Vein endothelial cell (primary cell): ENCODE results near the gene VPS4A. TPM values are rescaled to one million over a fixed set of nuclear protein-coding genes. Genes with fewer than 3 reads are reported as not detected.

Experiments
- total RNA-seq: library from RNA; depleted of rRNA; stranded (reverse); fragments of >200 nt; gene quantifications from 2 replicates; pipeline ENCODE4 v1.2.3, GENCODE V29; 2012

VPS4A gene
- total RNA-seq = 45.1 and 46.9 TPM in 2 replicates

GRCh38 chr16:69310653-69311532, at the start of gene VPS4A:
TSS of gene VPS4A (plus strand) at chr16:69311350. CDS start at chr16:69311512, 162 bp downstream.

GRCh38 chr16:69330286-69331109, 19.3 kb downstream of the VPS4A start, which contains the start of gene PDF:
TSS of gene PDF (minus strand) at chr16:69330588. CDS start at chr16:69330570, 18 bp downstream.

GRCh38 chr16:69339289-69340094, 28.3 kb downstream of the VPS4A start, which contains the start of the genes COG8 and NIP7:
TSS of gene COG8 (minus strand) at chr16:69339564. CDS start at chr16:69339552, 12 bp downstream.
TSS of gene NIP7 (plus strand) at chr16:69339772. CDS start at chr16:69339830, 58 bp downstream.

GRCh38 chr16:69351309-69352027, 40.3 kb downstream of the VPS4A start, which contains the start of gene TMED6:
TSS of gene TMED6 (minus strand) at chr16:69351786. CDS start at chr16:69351753, 33 bp downstream.

Other genes starting within 250 kb of the VPS4A start
- gene HAS3, start 205.7 kb upstream of the VPS4A start, total RNA-seq = 1.3 and 1.8 TPM in 2 replicates
- gene CHTF8, start 178.8 kb upstream of the VPS4A start, total RNA-seq = 126 and 131 TPM in 2 replicates
- 21.9 and 27.2 TPM in 2 replicates for gene UTP4, start 178.7 kb upstream of the VPS4A start, total RNA-seq
- 76.1 and 87.1 TPM in 2 replicates for gene SNTB2, start 124.2 kb upstream of the VPS4A start, total RNA-seq
- gene PDF, start 19.2 kb downstream of the VPS4A start, total RNA-seq = 9.6 and 12.4 TPM in 2 replicates
- 36.1 and 36.9 TPM in 2 replicates for gene COG8, start 28.2 kb downstream of the VPS4A start, total RNA-seq
- gene NIP7, start 28.4 kb downstream of the VPS4A start, total RNA-seq = 28.7 and 36.7 TPM in 2 replicates
- gene TMED6, start 40.4 kb downstream of the VPS4A start, total RNA-seq = 0.19 TPM in 1 of 2 replicates, not detected in the other
- 15.4 and 18.7 TPM in 2 replicates for gene TERF2, start 74.7 kb downstream of the VPS4A start, total RNA-seq
- 108 and 124 TPM in 2 replicates for gene CYB5B, start 113.3 kb downstream of the VPS4A start, total RNA-seq